Measurements from ENCODE around the gene TAPT1. TPM values are rescaled to one million over a fixed set of nuclear protein-coding genes. Genes with fewer than 3 reads are reported as not detected.

TAPT1 gene
- total RNA-seq, 1 donor from 2014 or later, result 39.5 TPM

GRCh38 chr4:16123356-16124084 is 102.8 kb downstream of the TAPT1 start:
- DNase-seq (no peak), ATAC-seq (ENCODE audit: poor library complexity) (peak; percentile 16)
- intact Hi-C loops (cut with DNase I), result no loop called here

DNA sequence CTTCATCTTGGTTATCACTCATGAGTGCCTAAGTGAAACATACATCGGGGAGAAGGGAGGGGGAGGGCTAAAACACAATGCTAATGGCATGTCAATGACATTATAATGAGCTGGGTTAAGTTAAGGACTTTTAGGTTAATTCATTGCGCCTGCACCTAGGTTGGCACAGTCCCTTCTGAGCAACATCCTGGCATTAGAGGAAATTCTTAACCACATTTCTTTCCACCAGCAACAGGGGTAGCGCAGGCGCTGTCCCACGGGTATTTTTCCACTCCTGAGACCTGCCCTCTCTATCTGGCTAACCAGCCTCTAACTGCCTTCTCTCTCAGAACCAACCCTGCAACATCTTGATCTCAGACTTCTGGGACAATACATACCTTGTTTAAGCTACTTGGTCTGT is 103.5 kb downstream of the TAPT1 start:
- intact Hi-C loops (cut with DNase I), result no loop called here
- DNase-seq (no peak), ATAC-seq (ENCODE audit: poor library complexity) (no peak)

GRCh38 chr4:16122308-16122711 is 104.0 kb downstream of the TAPT1 start:
- no peak for DNase-seq
- ATAC-seq (ENCODE audit: poor library complexity), result peak; percentile 16

GRCh38 chr4:16120720-16121119 is 105.6 kb downstream of the TAPT1 start:
- DNase-seq (no peak), ATAC-seq (ENCODE audit: poor library complexity) (no peak)
- intact Hi-C loops (cut with DNase I), result no loop called here

More at GRCh38 chr4:16122308-16122711, 104.0 kb downstream of the TAPT1 start:
- intact Hi-C loops (cut with DNase I), result no loop called here

- DNase-seq (no peak), ATAC-seq (ENCODE audit: poor library complexity) (no peak)
- intact Hi-C loops (cut with DNase I), result no loop called here
Observed at GRCh38 chr4:16119981-16120380, 106.3 kb downstream of the TAPT1 start.

GRCh38 chr4:16118090-16118489 is 108.2 kb downstream of the TAPT1 start:
- intact Hi-C loops (cut with DNase I), result no loop called here
- peak; percentile 76 for ATAC-seq (ENCODE audit: poor library complexity)
- DNase-seq, result no peak

- DNase-seq (no peak), ATAC-seq (ENCODE audit: poor library complexity) (no peak)
- intact Hi-C loops (cut with DNase I), result no loop called here
Observed at GRCh38 chr4:16117164-16117563, 109.1 kb downstream of the TAPT1 start.

GRCh38 chr4:16116493-16116990 is 109.7 kb downstream of the TAPT1 start:
- ATAC-seq (ENCODE audit: poor library complexity) (no peak), DNase-seq (no peak)
- intact Hi-C loops (cut with DNase I), result no loop called here

DNA sequence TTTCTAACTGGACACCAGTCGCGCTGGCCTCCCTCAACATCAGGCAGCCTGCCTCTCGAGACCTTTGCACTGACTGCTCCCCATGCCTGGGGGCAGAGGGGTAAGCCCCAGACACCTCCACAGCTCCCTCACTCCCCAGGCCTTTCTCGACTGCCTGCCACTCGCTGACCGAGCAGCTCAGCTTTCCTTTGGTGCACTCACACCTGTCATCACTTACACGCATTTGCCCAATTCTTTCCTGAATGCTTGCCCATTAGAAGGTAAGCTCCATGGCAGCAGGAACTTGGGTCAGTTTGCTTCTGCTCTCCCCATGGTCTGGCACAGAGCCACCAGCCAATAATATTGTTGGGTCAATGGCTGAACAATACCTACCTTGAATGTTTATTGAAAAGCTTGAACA is 110.3 kb downstream of the TAPT1 start:
- DNase-seq (no peak), ATAC-seq (ENCODE audit: poor library complexity) (peak; percentile 65)
- intact Hi-C loops (cut with DNase I), result no loop called here

DNA sequence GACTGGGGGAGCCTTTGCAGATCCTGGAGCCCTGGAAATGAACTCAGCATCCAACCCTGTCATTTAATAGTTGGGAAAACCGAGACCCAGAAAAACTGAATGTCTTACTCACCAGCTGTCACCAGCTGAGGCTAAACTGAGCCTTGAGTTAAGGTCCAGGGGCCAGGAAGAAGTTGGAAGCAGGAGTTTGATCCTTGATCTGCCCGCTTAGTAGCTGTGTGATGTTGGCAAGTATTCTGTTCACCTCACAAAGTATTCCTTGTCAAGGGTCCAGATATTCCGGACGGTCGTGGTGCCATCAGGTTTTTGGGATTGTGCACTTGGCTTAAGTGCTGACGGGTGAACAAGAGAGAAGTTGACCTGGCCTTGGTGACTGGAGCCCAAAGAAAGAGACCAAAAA is 111.7 kb downstream of the TAPT1 start:
- no peak for DNase-seq
- intact Hi-C loops (cut with DNase I), result no loop called here
- ATAC-seq (ENCODE audit: poor library complexity), result no peak

DNA sequence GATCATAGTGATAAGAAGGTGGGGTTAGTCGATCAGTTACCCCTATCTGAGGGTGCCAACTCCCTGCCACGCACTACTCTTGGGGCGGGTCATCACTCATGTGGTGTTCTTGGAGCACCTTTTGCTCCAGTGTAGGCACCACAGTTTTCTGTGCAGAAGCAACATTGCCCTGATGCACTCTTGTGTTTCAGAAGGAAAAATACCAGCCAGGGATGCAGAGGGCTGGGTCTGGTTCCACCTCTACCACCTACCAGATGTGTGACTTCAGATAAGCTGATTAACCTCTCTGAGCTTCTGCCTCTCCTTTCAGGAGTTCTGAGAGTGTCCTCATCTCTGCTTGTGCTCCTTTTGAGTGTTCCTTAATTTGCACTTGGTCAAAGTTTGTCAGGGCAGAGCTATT is 112.5 kb downstream of the TAPT1 start:
- DNase-seq, result no peak
- no peak for ATAC-seq (ENCODE audit: poor library complexity)
- intact Hi-C loops (cut with DNase I), result no loop called here

DNA sequence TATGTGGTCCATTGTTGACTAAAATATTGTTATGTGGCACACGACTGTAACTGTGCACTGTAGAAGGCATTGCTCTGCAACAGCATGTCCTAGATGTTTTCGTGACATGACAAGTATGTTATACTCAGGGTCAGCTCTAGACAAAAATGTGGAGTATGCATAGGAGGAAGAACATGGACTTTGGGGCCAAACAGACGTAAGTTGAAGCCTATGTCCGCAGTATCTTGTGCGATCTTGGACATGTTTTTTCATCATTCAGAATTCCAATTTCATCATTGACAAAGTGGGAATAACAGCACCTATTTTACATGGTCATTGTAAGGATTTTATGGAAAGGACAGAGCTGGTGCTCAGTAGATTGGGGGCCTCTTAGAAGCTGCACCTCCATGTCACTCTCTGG is 114.7 kb downstream of the TAPT1 start:
- no peak for ATAC-seq (ENCODE audit: poor library complexity)
- intact Hi-C loops (cut with DNase I), result no loop called here

DNA sequence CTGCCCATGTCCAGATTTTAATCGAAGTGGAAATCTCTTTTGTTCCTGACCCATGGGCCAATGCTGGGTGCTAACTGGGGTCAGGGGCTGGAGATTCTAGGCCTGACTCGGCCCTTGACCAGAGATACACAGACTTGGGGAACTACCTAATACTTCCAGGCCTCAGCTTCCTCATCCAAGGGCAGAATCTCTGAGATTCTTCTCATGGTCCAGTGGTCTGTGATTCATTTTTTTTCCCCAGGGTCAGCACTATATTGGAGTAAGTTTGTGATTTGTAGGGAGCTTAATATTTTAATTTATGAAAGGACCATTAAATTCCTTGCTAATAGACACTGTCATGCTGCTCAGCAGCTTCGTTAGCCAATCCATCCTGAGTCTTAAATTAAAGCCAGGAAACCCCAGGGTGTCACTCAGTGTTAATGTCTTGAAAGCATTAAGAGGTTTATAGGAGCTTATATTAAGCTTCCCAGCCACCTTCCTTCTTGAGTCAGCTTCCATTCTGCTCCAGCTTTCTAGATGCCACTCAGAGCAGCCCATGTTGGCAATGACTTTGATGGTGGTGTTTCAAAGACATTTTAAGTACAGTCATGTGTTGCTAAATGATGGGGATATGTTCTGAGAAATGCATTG is 115.5 kb downstream of the TAPT1 start:
- no peak for DNase-seq
- no peak for ATAC-seq (ENCODE audit: poor library complexity)

More for the DNA sequence above, 114.7 kb downstream of the TAPT1 start:
- no peak for DNase-seq

More for the DNA sequence above, 115.5 kb downstream of the TAPT1 start:
- intact Hi-C loops (cut with DNase I), result no loop called here

Other genes with a start within 250 kb of the TAPT1 start
- 2.1 TPM for gene PROM1, start 142.4 kb downstream of the TAPT1 start, total RNA-seq